AG10803 (cell line): ENCODE results near the gene MEF2D.
A peak's percentile ranks its signal among the peaks of the same experiment; 100 is the strongest.

Experiments
- DNase-seq: peaks from one replicate; pipeline ENCODE4 v3.0.0; 2010; ENCODE audit warnings: low read depth
- H3K4me3 ChIP-seq: 2 replicates; pipeline ENCODE4 v1.5.1; 2011; ENCODE audit warnings: mild to moderate bottlenecking, low read length, control low read depth
- TF ChIP-seq, protein P1 (sequence below): conservative IDR thresholded peaks from 2 replicates; pipeline ENCODE4 v1.5.1; 2011; ENCODE audit warnings: mild to moderate bottlenecking, low read length, control low read depth, inconsistent platforms

The MEF2D gene

DNA sequence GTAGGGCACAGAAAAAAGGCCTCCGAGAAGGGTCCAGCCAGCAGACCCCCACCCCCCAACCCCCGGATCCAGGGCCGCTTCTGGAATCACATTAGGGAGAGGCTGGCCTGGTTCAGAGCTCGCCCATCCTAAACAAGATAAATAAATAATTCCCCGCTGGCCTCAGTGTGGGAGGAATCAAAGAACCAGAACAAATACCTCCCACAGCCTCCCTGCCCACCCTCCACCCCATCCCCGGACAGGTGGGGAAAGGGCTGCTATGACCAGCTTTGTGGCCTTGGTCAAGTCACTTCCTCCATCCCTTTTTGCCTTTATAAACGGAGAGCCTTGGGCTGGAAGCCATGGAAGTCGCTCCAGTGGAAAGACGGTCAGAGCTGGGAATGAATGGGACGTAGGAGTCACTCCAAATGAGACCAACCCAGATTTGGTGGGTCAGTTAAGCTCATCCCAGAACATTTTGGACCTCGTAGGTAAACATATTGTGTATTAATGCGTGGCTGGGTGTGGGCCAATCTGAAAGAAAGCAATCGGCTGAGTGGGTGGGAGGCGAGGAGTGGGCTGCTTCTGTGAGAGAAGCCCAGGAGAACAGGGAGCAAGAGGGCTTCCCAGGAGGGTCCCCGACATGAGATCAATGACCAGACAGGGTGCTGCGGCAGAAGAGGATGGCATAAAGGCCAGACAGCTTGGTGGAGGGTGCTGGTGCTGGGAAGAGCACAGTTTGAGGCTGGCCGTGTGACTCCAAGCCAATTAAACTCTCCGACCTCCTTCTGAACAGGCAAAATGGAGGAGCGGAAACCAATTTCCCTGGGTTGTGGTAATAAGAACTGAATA lies 63.3 kb downstream of the MEF2D start:
- DNase-seq = no peak
- TF ChIP-seq, protein P1, sequence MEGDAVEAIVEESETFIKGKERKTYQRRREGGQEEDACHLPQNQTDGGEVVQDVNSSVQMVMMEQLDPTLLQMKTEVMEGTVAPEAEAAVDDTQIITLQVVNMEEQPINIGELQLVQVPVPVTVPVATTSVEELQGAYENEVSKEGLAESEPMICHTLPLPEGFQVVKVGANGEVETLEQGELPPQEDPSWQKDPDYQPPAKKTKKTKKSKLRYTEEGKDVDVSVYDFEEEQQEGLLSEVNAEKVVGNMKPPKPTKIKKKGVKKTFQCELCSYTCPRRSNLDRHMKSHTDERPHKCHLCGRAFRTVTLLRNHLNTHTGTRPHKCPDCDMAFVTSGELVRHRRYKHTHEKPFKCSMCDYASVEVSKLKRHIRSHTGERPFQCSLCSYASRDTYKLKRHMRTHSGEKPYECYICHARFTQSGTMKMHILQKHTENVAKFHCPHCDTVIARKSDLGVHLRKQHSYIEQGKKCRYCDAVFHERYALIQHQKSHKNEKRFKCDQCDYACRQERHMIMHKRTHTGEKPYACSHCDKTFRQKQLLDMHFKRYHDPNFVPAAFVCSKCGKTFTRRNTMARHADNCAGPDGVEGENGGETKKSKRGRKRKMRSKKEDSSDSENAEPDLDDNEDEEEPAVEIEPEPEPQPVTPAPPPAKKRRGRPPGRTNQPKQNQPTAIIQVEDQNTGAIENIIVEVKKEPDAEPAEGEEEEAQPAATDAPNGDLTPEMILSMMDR = no peak
- no peak overlapping the region for H3K4me3 ChIP-seq

DNA sequence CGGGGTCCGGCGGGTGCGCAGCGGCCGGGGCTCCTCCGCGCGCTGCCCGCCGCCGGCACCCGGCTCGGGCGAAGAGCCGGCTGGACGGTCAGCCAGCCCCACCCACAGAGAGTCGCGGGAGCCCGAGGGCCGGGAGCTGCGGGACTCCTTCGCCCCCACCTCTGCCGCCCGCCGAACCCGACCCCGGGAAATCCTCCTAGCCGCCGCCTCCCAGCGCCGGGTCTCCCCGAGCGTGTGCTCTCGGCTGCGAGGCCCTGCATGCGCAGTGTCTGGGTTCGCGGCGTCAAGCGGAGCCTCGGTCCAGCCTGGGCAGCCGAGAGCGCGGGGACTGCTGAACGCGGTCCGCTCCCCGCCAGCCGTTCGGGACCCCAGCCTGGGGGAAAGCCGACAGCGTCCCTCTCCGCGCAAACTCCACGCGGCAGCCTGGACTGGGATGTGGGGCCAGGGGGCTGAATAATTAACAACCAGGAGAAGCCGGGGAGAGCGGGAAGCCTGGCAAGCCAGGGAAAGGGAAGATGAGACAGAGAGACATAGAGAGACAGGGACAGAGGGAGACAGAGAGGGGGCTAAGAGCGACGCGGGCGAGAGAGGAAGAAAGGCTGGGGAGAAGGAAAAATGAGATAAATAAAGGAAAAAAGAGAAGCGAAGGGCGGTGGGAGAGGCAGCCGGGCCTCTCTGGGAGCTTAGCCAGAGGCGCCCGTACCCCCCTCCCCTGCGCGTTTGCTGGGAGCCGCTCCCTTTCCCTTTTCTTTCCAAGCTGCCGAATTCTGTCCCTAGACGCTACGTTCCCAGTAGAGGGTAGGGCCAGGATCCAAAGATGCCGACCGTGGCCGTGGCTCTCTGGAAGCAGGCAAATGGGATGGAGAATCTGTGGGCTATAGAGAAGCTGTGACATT lies 64.2 kb downstream of the MEF2D start:
- TF ChIP-seq, protein P1 = no peak
- H3K4me3 ChIP-seq = no peak overlapping the region
- no peak for DNase-seq

DNA sequence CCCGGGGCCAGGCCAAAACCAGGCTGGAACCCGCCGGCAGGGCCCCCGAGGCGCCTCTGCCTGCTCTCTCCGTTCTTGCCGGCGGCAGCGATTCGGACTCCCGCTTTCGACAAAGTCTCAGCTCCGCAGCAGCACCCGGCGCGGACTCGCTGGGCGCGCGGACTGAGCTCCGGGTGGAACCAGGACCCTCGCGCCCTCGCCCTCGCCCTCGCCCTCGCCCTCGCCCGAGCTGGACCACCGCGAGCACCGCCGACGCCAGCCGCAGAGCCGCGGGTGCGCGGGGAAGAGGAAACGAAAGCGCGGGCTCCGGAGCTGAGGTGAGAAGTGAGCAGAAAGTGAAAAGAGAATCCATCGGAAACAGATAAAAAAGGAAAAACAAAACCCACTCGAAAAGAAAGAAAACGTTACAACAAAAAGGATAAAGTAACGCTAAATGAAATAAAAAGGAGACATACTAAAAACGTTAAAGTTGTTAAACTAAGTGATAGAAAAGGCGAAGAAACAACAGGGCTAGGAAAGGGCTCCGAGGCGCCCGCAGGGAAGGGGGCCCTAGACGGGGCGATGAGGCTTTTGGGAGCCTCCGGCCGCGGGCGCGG lies 64.9 kb downstream of the MEF2D start:
- no peak for DNase-seq
- peak overlapping the region; percentile 22 for H3K4me3 ChIP-seq

DNA sequence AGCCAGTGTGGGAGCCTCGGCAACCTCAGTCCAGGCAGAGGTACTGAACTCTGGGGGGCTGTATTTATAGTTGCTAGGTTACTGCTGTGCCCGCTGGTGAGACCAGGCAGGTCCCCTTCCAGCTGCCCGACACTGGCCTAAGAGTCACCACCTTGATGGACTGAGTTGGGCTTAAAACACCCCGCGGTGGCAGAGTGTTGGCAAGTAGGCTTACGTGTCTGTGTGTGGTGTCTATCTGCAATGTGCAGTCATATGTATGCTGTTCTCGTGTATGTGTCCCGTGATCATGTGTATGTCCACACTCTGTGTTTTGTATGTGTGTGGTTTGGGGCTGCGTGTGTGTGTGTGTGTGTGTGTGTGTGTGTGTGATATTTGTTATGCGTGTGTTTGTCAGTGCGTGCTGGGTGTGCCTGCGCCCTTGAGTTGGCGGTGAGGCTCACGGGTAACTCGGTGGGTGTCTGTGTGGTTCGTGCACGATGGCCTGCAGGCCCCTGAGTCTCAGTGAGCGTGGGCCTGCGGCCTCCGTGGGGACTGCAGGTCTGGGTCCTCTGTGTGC lies 65.5 kb downstream of the MEF2D start:
- DNase-seq = no peak
- H3K4me3 ChIP-seq = no peak overlapping the region; the same call in 1 of the 2 replicates
- TF ChIP-seq, protein P1 = no peak

More for the DNA sequence above, 64.9 kb downstream of the MEF2D start:
- TF ChIP-seq, protein P1 = no peak

DNA sequence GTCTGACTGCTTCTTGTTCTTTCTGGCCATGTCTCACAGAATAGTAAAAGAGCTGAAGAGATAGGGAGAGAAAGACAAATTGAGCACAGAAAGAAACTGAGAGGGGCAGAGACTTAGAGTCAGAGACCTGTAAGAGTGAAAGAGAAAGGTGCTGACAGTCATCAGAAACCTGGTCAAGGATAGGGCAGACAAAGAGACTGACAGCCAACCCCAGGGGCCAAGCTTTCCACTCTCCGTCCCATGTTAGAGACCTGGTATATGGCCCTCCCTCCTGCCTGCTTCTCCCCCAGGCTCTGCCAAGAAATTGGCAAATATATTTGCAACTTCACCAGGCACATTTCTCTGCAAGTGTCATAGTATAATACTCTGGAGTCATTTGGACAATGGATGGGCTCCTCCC lies 67.0 kb downstream of the MEF2D start:
- H3K4me3 ChIP-seq = no peak overlapping the region
- TF ChIP-seq, protein P1 = no peak
- no peak for DNase-seq

DNA sequence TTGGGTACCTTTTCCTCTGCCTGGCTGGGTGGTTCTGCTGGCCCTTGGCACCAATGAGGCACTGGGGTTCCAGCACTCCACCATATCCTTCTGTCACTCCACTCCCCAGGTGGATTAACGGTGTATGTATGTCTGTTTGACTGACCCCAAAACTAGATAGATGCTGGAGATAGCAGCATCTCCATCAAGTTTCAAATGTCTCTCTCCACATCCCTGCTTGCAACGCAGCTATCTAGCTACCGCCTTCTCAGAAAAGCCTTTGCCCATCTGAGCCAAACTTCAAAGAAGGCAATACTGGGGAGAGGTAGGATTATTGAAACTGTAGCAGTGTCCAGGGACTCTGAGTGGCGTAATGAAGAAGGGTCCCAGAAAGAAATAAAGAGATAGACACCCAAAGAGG lies 67.5 kb downstream of the MEF2D start:
- DNase-seq = no peak
- H3K4me3 ChIP-seq = no peak overlapping the region
- TF ChIP-seq, protein P1 = no peak
